Breast epithelium (tissue), 3 donors: ENCODE data around the gene GATA6.

Experiments used
- POLR2AphosphoS5 ChIP-seq, 3 donors: sonication (generic); formaldehyde crosslinking; IDR thresholded peaks; one replicate each; pipeline ENCODE4 v1.6.1; 2017; ENCODE audit warnings: antibody characterized with exemption in 3 of 3
- TF ChIP-seq, protein P1 (sequence below), 3 donors: fragments of 450-650 bp; IDR thresholded peaks; one replicate each; pipeline ENCODE4 v1.5.1; 2016 to 2017; ENCODE audit warnings: antibody characterized with exemption in 3 of 3, mild to moderate bottlenecking in 3 of 3, moderate library complexity in 3 of 3

DNA sequence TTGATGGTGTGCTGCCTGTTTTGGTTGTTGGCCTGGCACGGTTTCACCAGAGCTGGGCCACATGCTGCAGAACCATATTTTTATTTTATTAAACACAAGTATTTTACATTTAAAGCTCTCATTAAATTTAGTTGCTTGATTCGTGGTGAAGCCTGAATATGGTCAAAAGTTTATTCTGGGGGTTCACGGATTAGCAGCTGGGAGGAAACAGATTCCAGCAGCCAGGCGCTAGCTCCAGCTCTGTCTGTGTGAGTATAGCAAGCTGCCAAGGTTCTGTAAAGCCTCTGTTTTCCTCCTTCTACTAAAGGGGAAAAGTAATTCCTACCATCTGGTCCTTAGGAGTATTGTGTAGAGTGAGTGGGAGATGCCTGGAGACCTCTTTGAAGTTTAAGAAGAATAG, 22.5 kb downstream of the GATA6 start:
- TF ChIP-seq, protein P1, sequence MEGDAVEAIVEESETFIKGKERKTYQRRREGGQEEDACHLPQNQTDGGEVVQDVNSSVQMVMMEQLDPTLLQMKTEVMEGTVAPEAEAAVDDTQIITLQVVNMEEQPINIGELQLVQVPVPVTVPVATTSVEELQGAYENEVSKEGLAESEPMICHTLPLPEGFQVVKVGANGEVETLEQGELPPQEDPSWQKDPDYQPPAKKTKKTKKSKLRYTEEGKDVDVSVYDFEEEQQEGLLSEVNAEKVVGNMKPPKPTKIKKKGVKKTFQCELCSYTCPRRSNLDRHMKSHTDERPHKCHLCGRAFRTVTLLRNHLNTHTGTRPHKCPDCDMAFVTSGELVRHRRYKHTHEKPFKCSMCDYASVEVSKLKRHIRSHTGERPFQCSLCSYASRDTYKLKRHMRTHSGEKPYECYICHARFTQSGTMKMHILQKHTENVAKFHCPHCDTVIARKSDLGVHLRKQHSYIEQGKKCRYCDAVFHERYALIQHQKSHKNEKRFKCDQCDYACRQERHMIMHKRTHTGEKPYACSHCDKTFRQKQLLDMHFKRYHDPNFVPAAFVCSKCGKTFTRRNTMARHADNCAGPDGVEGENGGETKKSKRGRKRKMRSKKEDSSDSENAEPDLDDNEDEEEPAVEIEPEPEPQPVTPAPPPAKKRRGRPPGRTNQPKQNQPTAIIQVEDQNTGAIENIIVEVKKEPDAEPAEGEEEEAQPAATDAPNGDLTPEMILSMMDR (IDR thresholded peaks at IDR 0.05) = no peak
- TF ChIP-seq POLR2AphosphoS5 (IDR thresholded peaks at IDR 0.05) = no peak
